LNCaP clone FGC (cell line): Measurements from ENCODE around the gene PEX11A.

Experiments
- DNase-seq: peaks from one replicate; pipeline ENCODE4 v3.0.0-alpha.2; 2011; ENCODE audit warnings: low read depth
- H3K4me3 ChIP-seq: 2 replicates; pipeline ENCODE4 v1.5.1; 2011; ENCODE audit warnings: mild to moderate bottlenecking, low read depth, low read length, control low read depth
- CTCF ChIP-seq: IDR thresholded peaks from 2 replicates; pipeline ENCODE4 v1.5.1; 2012; ENCODE audit warnings: mild to moderate bottlenecking; ENCODE audit not compliant: control insufficient read depth, insufficient read depth; ENCODE audit errors: extremely low read depth

Gene PEX11A

GRCh38 chr15:89647191-89647851, 43.2 kb downstream of the PEX11A start:
- peak overlapping the region; percentile 14; the same call in 1 of the 2 replicates for H3K4me3 ChIP-seq
- DNase-seq = peak; percentile 13
- TF ChIP-seq CTCF = peak; percentile 95

GRCh38 chr15:89646416-89647141, 44.0 kb downstream of the PEX11A start:
- no peak for TF ChIP-seq CTCF
- no peak overlapping the region for H3K4me3 ChIP-seq

GRCh38 chr15:89645680-89646079, 44.9 kb downstream of the PEX11A start:
- no peak overlapping the region for H3K4me3 ChIP-seq
- DNase-seq = no peak
- no peak for TF ChIP-seq CTCF

More at GRCh38 chr15:89646416-89647141, 44.0 kb downstream of the PEX11A start:
- no peak for DNase-seq

- H3K4me3 ChIP-seq = no peak overlapping the region
- DNase-seq = no peak
- TF ChIP-seq CTCF = no peak
Measured at GRCh38 chr15:89642106-89642505, 48.4 kb downstream of the PEX11A start.

- no peak for DNase-seq
- H3K4me3 ChIP-seq = no peak overlapping the region
- no peak for TF ChIP-seq CTCF
Measured at GRCh38 chr15:89641053-89641452, 49.5 kb downstream of the PEX11A start.

GRCh38 chr15:89640245-89640644, 50.3 kb downstream of the PEX11A start:
- no peak overlapping the region for H3K4me3 ChIP-seq
- DNase-seq = no peak
- no peak for TF ChIP-seq CTCF
